GM18502 (cell line): ENCODE measurements around the gene PAIP2B.
"Not testable (repeated sequence)": the region's sequence is repeated elsewhere in the genome, so short reads cannot be mapped to it uniquely, and the experiment has no call there.

Experiments used
- ATAC-seq: cut with Tn5 transposase; IDR thresholded peaks from one replicate; pipeline ENCODE4 v1.9.1; 2021; ENCODE audit warnings: mild to moderate bottlenecking; ENCODE audit not compliant: unreplicated experiment, poor library complexity

Gene PAIP2B

DNA sequence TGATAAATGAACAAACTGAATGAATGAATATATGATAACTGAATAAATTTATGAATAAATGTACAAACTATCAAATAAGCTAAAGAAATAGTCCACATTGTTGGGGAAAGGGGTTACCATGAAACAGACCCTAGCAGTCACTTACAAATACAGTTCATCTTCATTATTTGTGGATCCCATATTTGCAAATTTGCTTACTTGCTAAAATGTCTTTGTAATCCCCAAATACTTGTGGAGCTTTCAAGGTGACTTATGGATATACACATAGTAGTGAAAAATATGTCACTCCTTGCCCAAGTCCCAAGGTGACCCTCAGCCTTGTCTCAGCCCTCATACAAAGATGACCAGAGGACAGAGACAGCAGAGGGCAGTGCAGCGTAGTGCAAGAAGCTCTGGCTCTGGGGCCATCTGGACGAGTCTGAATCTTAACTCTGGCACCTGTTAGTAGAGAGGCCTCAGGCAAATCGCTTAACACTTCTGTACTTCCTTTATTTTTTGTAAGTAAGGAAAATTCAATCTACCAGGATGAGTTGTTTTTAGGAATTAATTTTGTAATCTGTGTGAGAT, 3.1 kb downstream of the PAIP2B start:
- no peak for ATAC-seq

DNA sequence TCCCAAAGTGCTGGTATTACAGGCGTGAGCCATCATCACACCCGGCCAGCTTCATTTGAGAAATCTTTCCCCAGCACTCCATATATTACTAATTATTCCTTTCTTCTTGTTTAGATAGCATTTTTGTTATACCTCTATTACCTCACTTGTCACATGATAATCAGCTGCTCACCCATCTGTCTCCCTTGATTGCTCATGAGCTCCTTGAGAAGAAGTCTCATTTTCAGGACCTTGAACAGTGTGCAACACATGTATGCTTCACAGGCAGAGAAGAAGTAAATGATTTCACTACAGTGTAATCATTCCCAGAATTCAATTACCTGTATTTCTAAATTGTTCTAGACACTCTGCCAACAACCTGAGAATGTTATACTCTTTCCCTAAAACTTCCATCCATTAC, 6.2 kb downstream of the PAIP2B start:
- no peak for ATAC-seq

DNA sequence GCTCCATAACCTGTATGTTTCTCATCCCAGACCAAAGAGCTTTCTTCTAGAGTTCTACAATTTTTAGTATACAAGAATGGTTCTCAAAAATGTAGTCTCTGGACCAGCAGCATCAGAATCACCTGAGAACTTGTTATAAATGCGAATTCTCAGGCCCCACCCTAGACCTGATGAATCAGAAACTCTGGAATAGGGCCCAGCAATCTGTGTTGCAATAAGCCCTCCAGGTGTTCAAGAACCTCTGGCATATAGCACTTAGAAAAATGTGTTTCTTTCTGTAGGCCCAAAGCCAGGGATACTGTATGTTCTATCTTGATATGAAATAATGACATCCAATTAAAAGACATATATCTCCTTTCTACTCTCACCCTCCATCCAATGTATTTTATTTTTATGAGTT, 10.4 kb downstream of the PAIP2B start:
- ATAC-seq: no peak

DNA sequence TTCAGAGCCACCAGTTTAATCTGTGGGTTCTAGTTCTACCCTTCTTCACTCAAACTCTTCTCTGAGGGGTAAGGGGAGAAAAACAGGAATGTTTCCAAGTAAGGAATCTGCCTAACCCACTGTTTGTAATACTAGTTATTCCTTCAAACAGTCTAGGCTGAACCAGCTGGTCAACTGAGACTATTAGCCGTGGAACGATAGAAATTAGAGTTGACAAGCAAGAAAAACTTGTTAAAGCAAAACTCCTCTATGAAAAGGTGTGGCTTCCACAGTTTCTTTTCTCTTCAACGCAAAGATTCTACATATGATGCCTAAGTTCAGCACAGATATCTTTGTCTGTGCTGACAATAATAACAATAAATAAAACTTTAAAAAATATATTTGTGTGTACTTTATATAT, 11.5 kb downstream of the PAIP2B start:
- ATAC-seq: no peak

DNA sequence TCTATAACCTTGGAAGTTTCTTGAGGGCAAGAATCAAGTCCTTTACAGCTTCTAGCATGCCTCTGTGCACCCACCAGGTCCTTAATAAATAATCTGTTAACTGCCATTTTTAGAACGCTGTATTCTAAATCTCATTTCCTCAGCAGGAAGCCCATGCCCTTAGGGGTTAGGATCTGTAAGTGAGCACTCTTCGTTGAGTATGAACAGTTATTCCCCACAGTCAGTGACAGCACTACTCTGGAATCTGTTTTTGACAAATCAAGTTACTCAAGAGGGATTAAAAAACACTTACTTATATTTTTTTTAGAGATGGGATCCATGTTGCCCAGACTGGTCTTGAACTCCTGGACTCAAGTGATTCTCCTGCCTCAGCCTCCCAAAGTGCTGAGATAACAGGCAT, 14.6 kb downstream of the PAIP2B start:
- ATAC-seq: no peak

DNA sequence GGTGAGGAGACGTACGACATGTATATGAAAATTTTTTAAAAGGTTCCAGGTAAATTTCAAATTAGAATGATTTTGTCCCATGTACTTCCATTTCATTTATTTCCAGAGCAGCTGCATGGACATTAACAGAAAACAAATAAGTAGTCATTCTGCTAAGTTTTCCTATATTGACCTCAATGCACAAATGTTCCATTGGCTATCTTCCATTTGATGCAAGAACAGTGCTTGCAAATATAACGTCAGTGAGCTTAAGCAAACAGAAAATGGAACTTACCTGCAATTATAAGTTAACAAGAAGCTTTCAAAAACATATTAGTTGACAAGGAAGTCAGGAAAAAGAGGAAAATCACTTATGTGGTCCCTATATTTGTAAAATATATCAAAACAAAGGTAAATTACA, 16.6 kb downstream of the PAIP2B start:
- ATAC-seq: no peak

DNA sequence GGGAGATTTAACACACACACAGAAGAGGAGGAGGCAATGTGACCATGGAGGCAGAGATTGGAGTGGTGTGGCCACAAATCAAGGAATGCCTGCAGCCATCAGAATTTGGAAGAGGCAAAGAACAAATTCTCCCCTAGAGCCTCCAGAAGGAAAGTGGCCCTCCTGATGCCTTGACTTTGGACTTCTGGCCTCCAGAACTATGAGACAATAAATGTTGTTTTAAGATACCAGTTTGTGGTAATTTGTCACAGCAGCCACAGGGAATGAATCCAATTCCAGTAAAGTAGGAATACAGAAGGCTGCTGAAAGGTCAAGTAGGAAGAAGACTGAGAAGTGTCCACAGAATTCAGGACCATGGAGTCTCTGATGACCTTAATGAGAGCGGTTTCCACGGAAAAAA, 18.1 kb downstream of the PAIP2B start:
- no peak for ATAC-seq

DNA sequence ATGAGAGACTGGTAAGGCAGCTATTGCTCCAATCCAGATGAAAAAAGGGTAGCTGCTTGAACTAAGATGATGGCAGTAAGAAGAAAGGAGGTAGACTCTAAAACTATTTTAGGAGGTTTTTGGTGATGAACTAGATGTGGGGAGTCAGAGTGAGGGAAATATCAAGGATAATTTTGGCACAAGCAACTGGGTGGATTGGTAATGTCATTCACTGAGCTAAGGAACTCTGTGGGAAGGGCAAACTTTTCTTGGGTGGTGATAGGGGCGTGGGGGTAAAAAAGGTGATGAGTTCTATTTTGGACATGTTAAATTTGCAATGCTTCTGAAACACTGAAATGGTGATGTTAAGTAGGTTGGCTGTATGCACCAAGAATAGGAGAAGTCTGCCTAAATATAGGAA, 19.3 kb downstream of the PAIP2B start:
- no peak for ATAC-seq

DNA sequence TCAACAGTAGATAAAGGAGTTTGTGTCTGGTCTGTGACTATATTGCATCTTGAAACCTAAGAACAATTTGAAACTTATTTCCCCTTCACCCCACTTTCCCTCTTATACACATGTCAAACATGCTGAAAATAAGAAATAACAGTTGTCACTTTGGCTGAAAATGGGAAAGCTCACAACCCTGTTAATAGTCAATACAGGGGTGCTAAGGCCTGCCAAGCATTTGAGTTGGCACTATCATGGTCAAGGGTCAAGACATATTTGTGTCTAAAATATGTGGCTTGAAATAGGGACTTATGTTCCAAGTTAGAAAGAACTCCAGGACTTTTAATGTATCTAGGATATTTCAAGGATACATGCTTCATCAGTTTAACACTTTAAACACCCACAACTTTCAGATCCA, 20.6 kb downstream of the PAIP2B start:
- ATAC-seq: no peak

DNA sequence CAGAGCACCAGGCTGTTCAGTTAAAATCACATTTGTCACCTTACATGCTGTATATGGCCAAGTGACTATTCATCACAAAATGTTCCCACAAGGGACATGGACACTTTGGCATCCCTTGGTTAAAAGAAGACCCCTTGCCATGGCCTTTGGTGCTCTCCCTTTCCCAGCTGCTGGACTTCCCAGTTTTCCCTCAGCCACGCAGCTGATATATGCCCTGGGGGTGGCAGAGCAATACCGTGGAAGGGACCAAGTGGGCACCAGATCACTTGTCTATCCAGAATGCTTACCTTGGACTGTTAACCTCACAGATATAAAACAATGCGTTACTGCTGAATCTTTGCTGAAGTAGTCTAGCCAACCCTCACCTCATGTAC, 35.3 kb downstream of the PAIP2B start:
- ATAC-seq: no peak

DNA sequence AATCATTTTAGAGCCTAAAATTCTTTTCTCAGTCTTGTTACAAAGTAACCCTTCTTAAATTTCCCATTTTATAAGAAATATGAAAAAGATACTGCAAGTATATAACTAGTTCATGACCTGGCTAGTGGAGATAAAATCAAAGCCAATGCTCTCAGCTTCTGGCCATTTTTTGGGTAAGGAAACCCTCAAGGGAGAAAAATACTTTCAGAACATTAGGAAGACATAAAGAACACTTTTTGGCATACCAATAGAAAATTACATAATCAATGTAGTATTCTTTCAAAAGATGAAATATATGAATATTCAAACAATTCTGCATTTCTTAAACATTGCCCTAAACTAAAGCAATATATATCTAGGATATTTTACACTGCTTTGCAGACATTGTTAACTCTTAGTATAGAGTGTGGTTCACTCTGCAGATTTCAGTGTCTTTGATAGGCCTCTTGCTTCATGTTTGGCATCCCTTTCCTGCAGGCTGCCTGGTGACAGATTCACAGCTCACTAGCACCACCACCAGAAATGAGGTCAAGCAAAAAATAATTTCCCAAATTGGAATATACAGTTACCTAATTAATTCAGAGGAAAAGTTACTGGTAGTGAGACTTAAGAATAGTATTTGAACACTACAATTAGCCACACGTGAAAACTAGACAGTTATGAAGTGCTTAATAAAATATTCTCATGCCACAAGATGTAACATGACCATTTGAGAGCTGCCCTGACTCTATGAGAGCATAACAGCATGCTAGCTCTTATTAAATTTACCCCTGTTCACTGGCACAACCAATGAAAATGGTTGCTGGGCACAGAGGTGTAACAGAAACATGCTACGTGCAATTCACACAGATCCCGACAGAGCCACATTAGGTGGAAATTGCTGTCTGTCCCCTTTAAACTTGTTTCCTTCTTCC, 36.0 kb downstream of the PAIP2B start:
- no peak for ATAC-seq

DNA sequence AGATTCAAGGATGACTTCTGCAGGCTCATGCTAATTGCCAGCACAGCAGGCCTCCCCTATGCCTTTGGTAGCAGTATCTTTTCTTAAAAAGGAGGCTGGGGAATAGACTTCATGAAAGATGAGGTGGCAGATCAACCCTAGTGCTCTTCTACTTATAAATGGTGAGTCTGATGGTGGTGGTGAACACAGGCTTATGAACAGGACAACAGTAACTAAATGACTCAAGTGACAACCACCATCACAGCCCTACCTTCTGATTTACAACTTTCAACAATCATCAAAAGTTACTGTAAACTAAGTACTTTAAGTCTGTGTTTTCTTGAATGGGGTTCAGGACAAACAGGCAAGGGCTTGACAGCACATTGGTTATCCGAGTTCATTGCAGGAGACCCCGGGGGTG, 39.3 kb downstream of the PAIP2B start:
- no peak for ATAC-seq

DNA sequence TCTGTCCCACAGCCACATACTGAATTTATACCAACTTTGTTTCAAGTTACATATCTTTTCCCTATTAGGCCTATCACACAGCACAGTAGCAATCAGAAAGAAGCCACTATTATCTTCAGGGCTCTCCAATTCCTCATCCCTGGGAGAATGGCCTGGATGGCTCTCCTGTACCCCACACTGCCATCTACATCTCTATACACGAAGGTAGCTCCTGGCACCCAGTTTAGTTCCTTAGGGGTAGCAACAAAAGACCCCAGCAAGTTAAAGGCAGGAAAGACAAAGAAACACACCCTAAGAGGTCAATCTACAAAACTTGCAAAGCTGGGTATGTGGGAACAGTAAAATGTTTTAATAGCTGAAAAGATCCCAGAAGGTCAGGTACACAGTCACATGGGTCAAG, 39.9 kb downstream of the PAIP2B start:
- ATAC-seq: no peak

DNA sequence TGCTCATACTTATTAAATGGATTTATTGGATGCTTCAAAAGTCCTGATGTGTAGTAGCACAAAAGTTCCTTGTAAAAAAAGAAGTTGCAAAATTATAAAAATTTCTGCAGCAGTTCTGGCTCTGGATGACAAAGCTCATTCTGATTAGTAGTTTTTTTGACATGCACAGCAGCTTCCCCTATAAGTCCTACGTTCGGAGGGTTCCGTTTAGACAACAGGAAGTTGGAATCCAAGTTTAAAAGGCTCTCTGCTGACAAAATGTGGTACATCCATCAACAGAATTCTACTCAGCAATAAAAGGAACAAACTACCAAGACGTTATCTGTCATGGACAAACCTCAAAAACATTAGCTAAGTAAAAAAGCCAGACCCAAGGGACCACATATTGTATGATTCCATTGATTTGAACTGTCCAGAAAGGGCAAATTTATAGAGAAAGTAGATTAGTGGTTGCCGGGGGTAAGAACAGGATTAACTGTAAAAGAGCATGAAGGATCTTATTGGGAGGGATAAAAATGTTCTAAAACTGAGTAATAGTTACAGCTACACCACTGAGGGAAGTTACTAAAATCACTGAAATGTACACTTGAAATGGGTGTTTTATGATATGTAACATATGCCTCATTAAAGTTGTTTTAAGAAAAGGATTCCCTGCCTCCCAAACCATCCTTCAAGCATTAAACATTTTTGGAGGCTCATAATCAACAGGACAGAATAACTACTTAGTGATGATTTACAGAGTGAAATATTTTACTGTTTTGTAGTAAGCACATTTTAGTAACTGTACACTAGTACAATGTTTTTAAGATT, 43.4 kb downstream of the PAIP2B start:
- not testable (repeated sequence) for ATAC-seq

DNA sequence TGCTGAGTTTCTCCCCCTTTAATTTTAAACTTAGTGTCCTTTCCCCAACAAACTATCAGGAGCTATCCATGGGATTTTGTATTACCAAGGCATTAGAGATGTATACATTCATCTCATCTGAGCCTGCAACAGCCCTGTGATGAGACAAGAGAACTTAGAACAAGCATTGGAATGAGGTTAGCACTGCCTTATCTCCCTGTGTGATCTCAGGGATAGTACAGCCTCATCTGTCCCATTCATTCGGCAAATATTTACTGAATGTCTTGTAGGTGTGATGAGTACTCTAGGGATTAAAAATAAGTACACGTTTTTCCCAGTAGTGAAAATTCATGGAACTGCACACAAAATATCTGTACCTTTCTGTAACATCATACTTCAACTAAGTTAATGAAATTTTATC, 45.6 kb downstream of the PAIP2B start:
- ATAC-seq: no peak

DNA sequence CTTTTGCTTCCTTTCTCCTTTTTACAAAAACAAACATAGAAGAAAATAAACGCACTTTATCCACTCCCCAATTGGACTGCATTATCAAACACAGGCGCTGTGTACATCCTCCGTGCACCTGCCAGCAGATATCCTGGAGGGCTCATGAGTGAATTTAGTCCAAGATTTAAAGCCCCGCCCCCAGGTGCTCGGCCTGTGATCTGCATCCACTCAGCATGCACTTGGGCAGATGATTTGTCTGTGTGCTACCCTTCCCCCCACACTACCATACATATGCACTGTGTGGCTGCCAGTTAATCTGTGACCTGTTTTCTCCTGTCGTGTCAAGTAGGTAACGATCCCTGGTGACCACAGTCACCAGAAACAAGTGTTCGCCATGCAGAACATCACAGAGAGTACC, 48.1 kb downstream of the PAIP2B start:
- not testable (repeated sequence) for ATAC-seq

DNA sequence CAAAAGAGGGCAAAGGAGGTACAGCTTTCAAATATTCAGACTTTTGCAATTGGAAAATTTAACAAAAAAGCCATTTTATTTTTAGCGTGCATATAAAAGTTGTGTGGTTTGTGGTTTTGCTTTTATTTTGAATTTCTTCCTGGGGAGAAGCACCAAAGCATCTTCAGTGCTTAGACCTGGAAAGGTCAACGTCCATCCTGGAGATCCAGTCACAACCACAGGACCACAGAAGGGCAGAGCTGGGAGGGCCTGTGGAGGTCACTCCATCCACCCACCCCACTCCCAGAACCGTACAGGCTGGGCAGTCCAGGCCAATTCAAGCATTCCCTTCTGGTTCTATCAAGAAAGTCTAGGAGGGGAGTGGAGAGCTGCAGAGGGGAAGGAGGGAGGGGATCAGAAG, 52.7 kb downstream of the PAIP2B start:
- ATAC-seq: no peak

DNA sequence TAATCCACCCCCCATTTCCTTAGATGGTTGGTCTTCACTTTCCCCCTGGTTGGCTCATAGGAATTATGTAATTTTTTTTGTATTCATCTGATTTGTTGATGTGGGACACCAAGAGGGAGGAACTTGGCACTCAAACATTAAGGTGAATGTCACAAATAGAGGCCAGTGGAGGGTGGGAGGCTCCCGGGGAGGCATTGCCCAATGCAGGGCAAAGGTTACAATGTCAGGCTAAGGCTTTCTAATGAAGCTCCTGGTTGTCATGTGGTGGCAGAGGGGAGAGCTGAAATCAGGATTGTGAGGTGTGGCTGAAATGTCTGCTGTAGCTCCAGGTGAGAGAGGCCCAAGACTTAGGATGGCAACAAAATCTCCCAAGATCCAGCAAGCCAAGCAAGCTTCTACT, 53.8 kb downstream of the PAIP2B start:
- ATAC-seq: no peak

DNA sequence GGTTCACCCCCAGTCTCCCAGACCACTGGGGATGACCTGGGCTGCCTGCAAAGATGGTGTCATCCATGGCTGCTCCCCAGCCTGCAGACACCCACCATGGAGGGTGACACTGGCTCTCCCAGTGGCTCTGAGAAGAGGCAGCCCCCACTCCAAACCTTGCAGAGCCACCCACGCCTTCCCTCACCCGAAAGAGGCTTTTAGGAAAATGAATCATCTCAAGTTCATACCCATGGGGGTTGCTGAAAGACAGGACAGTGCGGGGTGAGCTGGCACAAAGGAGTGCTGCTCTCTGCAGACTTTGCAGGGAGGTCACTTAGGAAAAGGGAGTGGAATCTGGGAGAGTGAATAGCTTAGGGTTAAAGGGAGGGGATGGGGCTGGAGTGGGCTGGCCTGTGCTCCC, 60.1 kb downstream of the PAIP2B start:
- ATAC-seq: no peak

DNA sequence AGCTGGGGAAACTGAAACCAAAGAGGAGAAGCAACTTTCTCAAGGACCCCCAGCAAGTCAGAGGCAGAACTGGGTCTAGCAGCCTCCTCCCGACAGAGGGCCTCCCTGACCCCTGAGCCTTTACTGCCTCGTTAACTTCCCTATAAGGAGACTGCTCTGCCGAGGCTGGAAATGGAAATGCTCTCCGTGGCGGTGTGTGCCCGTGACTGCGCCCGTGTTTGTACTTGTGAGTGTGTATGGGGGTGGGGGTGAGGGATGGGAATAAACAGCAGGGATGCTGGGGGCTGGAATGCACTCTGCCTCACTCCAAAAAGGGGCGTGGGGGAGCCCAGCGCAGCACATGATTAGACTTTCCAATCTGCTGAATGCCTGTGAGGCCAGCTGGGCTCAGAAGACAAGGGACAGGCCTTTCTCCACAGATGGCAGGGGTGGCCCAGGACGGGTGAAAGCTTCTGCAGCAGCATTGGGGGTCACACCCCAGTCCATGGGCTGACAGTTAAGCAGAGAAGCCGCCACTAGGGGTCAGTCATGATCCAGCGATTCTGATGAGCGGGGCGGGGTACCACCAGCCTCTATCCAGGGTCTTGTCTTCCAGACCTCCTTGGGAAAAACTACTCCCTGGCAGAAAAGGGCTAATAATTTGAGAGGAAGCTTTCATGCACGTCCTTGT, 69.6 kb downstream of the PAIP2B start:
- peak; percentile 69 for ATAC-seq

DNA sequence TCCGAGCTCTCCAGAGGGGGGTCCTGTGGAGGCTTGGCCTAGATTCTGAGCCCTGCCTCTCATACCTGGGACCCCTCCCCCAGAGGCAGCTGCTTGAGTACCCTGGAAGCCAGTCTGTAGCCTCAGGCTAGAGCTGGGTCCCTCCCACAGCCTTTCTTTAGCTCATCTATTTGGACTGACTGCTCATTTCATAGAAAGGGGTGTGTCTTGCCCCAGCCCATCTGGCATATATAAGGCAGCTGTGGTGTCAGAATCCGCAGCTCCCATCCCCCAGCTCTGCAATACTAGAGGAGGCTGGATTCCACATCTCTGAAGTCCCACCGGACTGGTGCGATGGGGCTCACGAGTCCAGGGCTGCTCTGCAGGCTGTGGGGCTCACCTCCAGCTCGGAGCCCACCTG, 70.3 kb downstream of the PAIP2B start:
- ATAC-seq: no peak
